DMS53 treated with DMSO at 0.1 percent for 48 hours (cell line): Measurements from ENCODE around the gene TFEC.
A peak's percentile ranks its signal among the peaks of the same experiment; 100 is the strongest.
"Not testable (repeated sequence)": the region's sequence is repeated elsewhere in the genome, so short reads cannot be mapped to it uniquely, and the experiment has no call there.

Experiments used
- DNase-seq: peaks from one replicate; lab custom pipeline; 2025; ENCODE audit not compliant: unreplicated experiment; lab: John Stamatoyannopoulos, UW

Gene TFEC

DNA sequence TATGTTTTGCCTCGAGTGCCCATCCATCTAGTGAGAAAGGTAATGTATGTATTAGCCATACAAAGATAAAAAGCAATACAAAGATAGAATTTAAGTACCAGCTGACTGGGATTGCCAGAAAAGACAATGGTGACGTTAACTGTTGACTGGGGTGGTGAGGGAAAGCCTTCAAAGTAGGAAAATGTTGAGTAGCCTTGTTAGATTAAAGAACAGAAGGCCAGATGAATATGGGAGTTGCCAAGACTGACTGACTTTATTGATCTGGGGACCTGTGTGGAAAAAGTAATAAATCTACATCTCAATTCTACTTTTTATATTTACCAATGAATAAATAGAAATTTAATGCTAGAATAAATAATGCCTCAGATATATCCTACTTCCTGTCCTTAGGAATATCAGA lies 97.7 kb downstream of the TFEC start:
- no peak for DNase-seq

DNA sequence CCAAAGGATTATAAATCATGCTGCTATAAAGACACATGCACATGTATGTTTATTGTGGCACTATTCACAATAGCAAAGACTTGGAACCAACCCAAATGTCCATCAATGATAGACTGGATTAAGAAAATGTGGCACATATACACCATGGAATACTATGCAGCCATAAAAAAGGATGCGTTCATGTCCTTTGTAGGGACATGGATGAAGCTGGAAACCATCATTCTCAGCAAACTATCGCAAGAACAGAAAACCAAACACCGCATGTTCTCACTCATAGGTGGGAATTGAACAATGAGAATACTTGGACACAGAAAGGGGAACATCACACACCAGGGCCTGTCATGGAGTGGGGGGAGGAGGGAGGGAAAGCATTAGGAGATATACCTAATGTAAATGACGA lies 100.4 kb downstream of the TFEC start:
- not testable (repeated sequence) for DNase-seq

DNA sequence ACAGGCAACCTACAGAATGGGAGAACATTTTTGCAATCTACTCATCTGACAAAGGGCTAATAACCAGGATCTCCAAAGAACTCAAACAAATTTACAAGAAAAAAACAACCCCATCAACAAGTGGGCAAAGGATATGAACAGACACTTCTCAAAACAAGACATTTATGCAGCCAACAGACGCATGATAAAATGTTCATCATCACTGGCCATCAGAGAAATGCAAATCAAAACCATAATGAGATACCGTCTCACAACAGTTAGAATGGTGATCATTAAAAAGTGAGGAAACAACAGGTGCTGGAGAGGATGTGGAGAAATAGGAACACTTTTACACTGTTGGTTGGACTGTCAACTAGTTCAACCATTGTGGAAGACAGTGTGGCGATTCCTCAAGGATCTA lies 100.8 kb downstream of the TFEC start:
- not testable (repeated sequence) for DNase-seq

DNA sequence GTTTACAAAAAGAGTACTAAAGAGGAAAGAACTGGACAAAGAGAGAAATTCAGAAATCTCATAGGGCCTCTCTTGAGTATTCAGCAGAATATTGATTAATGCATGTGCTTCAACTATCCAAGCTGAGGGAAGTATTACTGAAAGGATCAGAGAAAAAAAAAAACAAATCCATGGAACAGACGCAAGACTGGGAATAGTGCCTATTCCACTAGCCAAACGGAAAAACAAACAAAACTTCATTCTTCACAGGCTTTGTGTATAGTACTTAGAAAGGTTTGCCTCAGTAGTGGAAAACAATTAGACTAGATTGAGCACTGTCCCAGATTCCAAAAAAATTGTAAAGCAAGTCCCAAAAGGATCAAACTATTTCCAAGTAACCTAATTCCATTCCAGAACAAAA lies 106.2 kb downstream of the TFEC start:
- DNase-seq = no peak

DNA sequence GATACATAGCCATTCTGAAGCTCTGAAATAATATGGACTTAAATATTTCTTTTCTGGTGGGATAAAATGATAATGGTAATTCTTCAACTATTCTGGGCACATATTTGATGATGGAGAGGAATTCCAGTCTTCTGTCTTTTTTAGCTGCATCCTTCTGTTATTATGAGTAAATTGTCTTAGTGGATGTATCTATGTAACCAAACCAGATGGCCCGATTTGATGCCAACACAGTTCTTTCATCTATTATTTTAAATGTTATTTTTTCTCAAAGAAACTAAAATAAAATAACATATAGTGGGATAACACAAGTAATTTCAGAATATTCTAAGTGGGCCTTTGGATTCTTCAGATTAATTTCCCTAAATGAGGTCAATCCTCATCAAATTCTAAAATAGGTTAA lies 110.2 kb downstream of the TFEC start:
- DNase-seq = no peak

DNA sequence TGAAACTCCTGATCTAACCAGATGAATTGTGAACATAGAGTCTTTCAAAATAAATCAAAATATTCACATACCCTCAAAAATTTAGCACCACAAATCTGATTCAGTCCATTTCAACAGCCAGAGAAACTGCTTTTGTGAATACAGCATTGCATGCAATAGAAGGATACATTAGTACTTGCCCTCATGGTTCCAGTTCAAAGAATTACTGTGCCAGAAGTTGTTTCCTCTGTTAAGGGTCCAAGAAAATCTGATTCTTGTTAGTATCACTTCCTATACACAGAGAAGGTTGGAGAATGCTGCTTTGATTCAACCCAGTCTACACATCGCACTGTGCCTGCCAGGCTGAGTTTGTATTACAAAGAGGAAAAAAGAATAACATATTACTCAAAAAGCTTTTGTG lies 115.6 kb downstream of the TFEC start:
- DNase-seq = no peak

DNA sequence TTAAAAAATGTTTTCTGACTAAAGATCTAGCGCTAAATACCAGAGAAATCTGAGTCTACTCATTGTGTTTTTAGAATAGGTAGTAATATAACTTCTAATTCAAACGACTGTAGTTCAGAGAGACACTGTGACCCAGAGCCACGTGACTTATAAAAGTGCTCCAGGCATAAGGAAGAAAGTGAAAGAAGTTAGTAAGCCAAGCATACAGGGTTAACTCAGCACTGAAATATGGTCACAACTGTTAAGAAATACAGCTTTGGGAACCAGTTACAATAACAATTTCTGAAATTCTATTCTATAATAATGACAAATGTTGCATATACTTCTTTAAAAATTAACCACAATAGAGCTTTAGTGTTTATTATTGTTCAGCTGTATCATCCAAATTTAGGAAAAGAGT lies 119.1 kb downstream of the TFEC start:
- DNase-seq = no peak

DNA sequence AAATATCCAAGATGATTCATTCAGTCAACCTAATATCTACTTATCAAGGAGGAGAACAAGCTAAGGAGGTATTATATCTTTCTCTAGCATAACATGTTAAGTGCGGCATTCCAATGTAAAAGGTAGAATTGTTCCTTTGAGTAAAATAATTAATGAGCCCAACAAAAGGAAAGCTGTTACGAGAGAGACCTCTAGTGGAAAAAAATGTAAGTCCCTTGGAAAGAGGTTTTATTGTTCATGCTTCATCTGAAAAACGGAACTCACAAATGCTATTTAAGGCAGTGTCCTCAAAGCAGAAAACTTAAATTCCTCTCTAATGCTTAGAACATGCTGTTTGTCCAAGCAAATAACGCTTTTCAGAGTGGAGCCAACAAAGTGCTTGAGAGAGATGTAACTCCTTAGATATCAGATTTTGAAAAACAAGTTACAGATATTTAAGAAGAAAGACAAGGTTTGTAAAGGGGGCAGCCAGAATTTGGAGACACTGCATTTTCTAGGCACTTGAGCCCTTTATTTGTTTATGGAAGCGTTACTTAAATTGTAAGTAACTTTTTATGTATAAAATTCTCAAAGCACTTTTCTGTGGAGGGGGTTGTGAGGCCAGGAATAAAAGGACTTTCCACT lies 119.9 kb downstream of the TFEC start:
- DNase-seq = peak; percentile 79

DNA sequence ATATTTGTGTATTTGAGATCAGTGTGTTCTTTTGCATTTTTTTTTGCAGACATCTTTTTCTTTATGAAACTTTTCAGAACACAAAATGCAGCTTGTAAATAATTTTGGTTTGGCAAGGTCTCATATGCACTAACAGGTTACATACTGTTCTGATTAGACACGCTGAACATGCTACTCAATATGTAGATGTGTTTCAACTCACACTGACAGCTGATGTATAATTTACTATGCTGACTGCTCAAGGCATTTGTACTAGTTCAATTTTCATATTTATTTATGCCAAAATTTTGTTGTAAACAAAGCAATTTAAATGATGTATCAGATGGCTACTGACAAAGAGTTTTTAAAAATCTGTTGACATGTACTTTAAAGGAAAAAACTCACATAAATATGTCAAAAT lies 123.8 kb downstream of the TFEC start:
- DNase-seq = no peak

DNA sequence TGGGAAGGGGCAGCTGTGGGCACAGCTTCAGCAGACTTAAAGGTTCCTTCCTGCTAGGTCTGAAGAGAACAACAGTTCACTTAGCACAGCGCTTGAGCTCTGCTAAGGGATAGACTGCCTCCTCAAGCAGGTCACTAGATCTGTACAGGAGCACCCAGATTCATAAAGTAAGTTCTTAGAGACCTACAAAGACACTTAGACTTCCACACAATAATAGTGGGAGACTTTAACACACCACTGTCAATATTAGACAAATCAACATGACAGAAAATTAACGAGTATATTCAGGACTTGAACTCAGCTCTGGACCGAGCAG lies 140.9 kb downstream of the TFEC start:
- no peak for DNase-seq

DNA sequence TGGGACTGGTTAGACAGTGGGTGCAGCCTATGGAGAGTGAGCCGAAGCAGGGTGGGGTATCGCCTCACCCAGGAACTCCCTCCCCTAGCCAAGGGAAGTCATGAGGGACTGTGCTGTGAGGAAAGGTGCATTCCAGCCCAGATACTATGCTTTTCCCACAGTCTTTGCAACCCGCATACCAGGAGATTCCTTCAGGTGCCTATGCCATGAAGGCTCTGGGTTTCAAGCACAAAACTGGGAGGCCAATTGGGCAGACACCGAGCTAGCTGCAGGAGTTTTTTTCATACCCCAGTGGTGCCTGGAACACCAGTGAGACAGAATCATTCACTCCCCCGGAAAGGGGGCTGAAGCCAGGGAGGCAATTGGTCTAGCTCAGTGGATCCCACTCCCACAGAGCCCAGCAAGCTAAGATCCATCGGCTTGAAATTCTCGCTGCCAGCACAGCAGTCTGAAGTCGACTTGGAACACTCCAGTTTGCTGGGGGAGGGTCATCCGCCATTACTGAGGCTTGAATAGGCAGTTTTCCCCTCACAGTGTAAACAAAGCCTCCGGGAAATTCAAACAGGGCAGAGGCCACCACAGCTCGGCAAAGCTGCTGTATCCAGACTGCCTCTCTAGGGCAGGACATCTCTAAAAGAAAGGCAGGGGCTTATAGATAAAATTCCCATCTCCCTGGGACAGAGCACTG lies 141.4 kb downstream of the TFEC start:
- no peak for DNase-seq

DNA sequence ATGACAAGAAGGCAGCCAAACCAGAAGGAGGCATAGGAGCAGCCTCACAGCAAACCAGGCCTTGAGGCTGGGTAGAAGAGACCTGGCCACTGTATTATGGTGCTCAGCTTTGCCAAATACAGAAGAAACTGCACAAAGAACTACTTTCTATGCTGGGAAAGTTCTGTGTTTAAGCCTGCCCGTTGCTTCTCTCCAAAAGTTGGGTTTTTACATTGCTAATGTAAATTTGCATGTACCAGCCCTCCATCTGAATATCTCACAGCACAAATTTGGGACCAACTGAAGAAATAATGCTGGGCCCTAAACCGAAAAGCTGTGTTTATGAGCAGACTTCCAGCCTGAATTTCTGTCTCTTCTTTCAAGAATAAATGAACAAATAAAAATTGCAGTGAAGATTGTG lies 145.0 kb downstream of the TFEC start:
- DNase-seq = no peak
